HCT116 (cell line): ENCODE measurements around the gene IL21. TPM values are rescaled to one million over a fixed set of nuclear protein-coding genes. Genes with fewer than 3 reads are reported as not detected.

Source experiments
- ATAC-seq: fragments of 200-7000 bp; cut with Tn5 transposase; 2 replicates; pipeline ENCODE4 v1.9.1; 2020; ENCODE audit warnings: mild to moderate bottlenecking, moderate library complexity
- Bru-seq: library from RNA; stranded (reverse); fragments of 400-500 nt; gene quantifications from one replicate; lab custom pipeline; 2021; lab: Mats Ljungman, UMichigan
- BruChase-seq, 2 experiments: library from RNA; stranded (reverse); fragments of 400-500 nt; gene quantifications; one replicate each; lab custom pipeline; 2021; lab: Mats Ljungman, UMichigan
- BruUV-seq: library from RNA; stranded (reverse); fragments of 400-500 nt; replicated peaks from 2 replicates; lab custom pipeline; 2021; lab: Mats Ljungman, UMichigan
- CTCF ChIA-PET: fragments of 300-600 bp; sonication (Branson Sonifier 250); formaldehyde crosslinking; loops from one replicate; lab custom pipeline; 2021; ENCODE audit warnings: antibody characterized with exemption; lab: Charles Lee
- POLR2A ChIA-PET: fragments of 300-600, 350-600 bp; sonication (Branson Sonifier 250); formaldehyde crosslinking; loops from one replicate; lab custom pipeline; 2021; ENCODE audit warnings: antibody characterized with exemption; lab: Charles Lee
- RAD21 ChIA-PET, 2 experiments: fragments of 300-600 bp; sonication (Branson Sonifier 250); formaldehyde crosslinking; loops; one replicate each; lab custom pipeline; 2023; ENCODE audit warnings: low total read pairs in 2 of 2; ENCODE audit not compliant: uncharacterized antibody in 2 of 2, unreplicated experiment in 2 of 2, low non-redundant PET in 1 of 2; lab: Charles Lee
- DNase-seq: peaks from one replicate; pipeline ENCODE4 v3.0.0-alpha.2; 2010; ENCODE audit warnings: low read depth, low spot score
- H2AFZ ChIP-seq: fragments of 200-600 bp; shearing (Covaris generic), sonication (generic); 2 replicates; pipeline ENCODE4 v1.6.1; 2017; ENCODE audit warnings: low read depth, mixed run types, mixed read lengths, antibody characterized with exemption, low read length; ENCODE audit not compliant: poor library complexity, severe bottlenecking
- H3K27ac ChIP-seq: 2 replicates; pipeline ENCODE4 v1.5.1; 2012; ENCODE audit warnings: low read depth, low read length
- H3K27me3 ChIP-seq: fragments of 200-600 bp; sonication (generic); 2 replicates; pipeline ENCODE4 v1.6.1; 2016; ENCODE audit warnings: mixed run types, low read length, mixed read lengths; ENCODE audit not compliant: insufficient read depth
- H3K36me3 ChIP-seq, 2 experiments: fragments of 200-500 bp in 1 of 2; fragments of 200-600 bp in 1 of 2; sonication (Bioruptor generic) in 1 of 2; sonication (generic) in 1 of 2; 2 replicates each; pipeline versions ENCODE4 v1.5.1 to v1.6.1; 2014 to 2016; ENCODE audit warnings: low read length in 2 of 2, inconsistent platforms in 1 of 2, mixed read lengths in 1 of 2, mixed run types in 1 of 2; ENCODE audit not compliant: insufficient read depth in 2 of 2, control insufficient read depth in 1 of 2
- H3K4me1 ChIP-seq, 2 experiments: fragments of 200-600 bp in 1 of 2; sonication (generic) in 1 of 2; 2 replicates each; pipeline versions ENCODE4 v1.5.1 to v1.6.1; 2012 to 2017; ENCODE audit warnings: low read length in 2 of 2, inconsistent platforms in 1 of 2, mild to moderate bottlenecking in 1 of 2, mixed read lengths in 1 of 2, mixed run types in 1 of 2, moderate library complexity in 1 of 2; ENCODE audit not compliant: insufficient read depth in 2 of 2, control insufficient read depth in 1 of 2
- H3K4me2 ChIP-seq: fragments of 200-600 bp; sonication (generic); 2 replicates; pipeline ENCODE4 v1.6.1; 2017; ENCODE audit warnings: mixed run types, low read length, mixed read lengths
- H3K4me3 ChIP-seq, 2 experiments: fragments of 200-600 bp in 1 of 2; sonication (generic) in 1 of 2; replicated peaks in 1 of 2; 2 replicates each; pipeline ENCODE4 v1.5.1; 2011 to 2016; ENCODE audit warnings: low read length in 2 of 2, control low read depth in 1 of 2, low read depth in 1 of 2, mild to moderate bottlenecking in 1 of 2, mixed read lengths in 1 of 2, mixed run types in 1 of 2
- H3K79me2 ChIP-seq: fragments of 200-600 bp; sonication (generic); 2 replicates; pipeline ENCODE4 v1.6.1; 2017; ENCODE audit warnings: mild to moderate bottlenecking, mixed run types, low read length, moderate library complexity, mixed read lengths; ENCODE audit not compliant: insufficient read depth
- H3K9ac ChIP-seq: fragments of 200-600 bp; sonication (generic); 2 replicates; pipeline ENCODE4 v1.6.1; 2016; ENCODE audit warnings: low read length, mixed read lengths
- H3K9me2 ChIP-seq: fragments of 200-600 bp; sonication (generic), shearing (Covaris generic); 2 replicates; pipeline ENCODE4 v1.6.1; 2017; ENCODE audit warnings: mixed run types, mild to moderate bottlenecking, moderate library complexity; ENCODE audit not compliant: insufficient read depth
- H3K9me3 ChIP-seq, 2 experiments: fragments of 200-500 bp in 1 of 2; fragments of 200-600 bp in 1 of 2; sonication (Bioruptor generic) in 1 of 2; sonication (generic) in 1 of 2; 2 replicates each; pipeline ENCODE4 v1.6.1; 2014 to 2017; ENCODE audit warnings: low read length in 2 of 2, mixed read lengths in 2 of 2, inconsistent platforms in 1 of 2, low read depth in 1 of 2, mild to moderate bottlenecking in 1 of 2, mixed run types in 1 of 2, moderate library complexity in 1 of 2; ENCODE audit not compliant: control insufficient read depth in 1 of 2, insufficient read depth in 1 of 2
- H4K20me1 ChIP-seq: fragments of 200-600 bp; sonication (generic), shearing (Covaris generic); 2 replicates; pipeline ENCODE4 v1.6.1; 2017; ENCODE audit warnings: mixed run types, mild to moderate bottlenecking, moderate library complexity; ENCODE audit not compliant: insufficient read depth
- CBX3 ChIP-seq: IDR thresholded peaks from 2 replicates; pipeline ENCODE4 v1.6.1; 2012; ENCODE audit warnings: low read depth
- EGR1 ChIP-seq: IDR thresholded peaks from 2 replicates; pipeline ENCODE4 v1.6.1; 2012; ENCODE audit warnings: low read depth
- EZH2phosphoT487 ChIP-seq: fragments of 200-600 bp; IDR thresholded peaks from 2 replicates; pipeline ENCODE4 v1.6.1; 2018; ENCODE audit warnings: antibody characterized with exemption, borderline replicate concordance
- FOSL1 ChIP-seq: IDR thresholded peaks from 2 replicates; pipeline ENCODE4 v1.6.1; 2012; ENCODE audit warnings: low read depth
- POLR2A ChIP-seq: IDR thresholded peaks from 2 replicates; pipeline ENCODE4 v1.7.0; 2011; ENCODE audit warnings: borderline replicate concordance; ENCODE audit not compliant: insufficient read depth, insufficient read length; ENCODE audit errors: extremely low read depth
- RAD21 ChIP-seq: IDR thresholded peaks from 2 replicates; pipeline ENCODE4 v1.6.1; 2012; ENCODE audit warnings: low read depth, mild to moderate bottlenecking
- SP1 ChIP-seq: IDR thresholded peaks from 2 replicates; pipeline ENCODE4 v1.6.1; 2012; ENCODE audit warnings: low read depth
- SRF ChIP-seq: IDR thresholded peaks from 2 replicates; pipeline ENCODE4 v1.6.1; 2012; ENCODE audit warnings: low read depth
- YY1 ChIP-seq: IDR thresholded peaks from 2 replicates; pipeline ENCODE4 v1.6.1; 2011; ENCODE audit warnings: low read length, low read depth, moderate library complexity, mild to moderate bottlenecking; ENCODE audit not compliant: insufficient replicate concordance; ENCODE audit errors: extremely low read depth
- ZFX ChIP-seq: fragments of 450-650 bp; IDR thresholded peaks from 2 replicates; pipeline ENCODE4 v1.6.1; 2017
- ZNF274 ChIP-seq: fragments of 200-500 bp; sonication (Bioruptor generic); IDR thresholded peaks from 2 replicates; pipeline ENCODE4 v1.6.1; 2014; ENCODE audit warnings: mild to moderate bottlenecking, low read depth, low read length, inconsistent platforms
- intact Hi-C: fragments of 100-400 bp; cut with micrococcal nuclease; formaldehyde crosslinking; loops from 2 replicates; pipeline ENCODE4 v1.10.0; 2022
- long read RNA-seq: library from polyadenylated mRNA; unstranded; transcript quantifications from one replicate; pipeline ENCODE4 v2.0.0, GENCODE V29; 2021; ENCODE audit not compliant: unreplicated experiment
- polyA plus RNA-seq: library from polyadenylated mRNA; unstranded; fragments of >200 nt; gene quantifications from 2 replicates; pipeline ENCODE4 v1.2.1, GENCODE V29; 2012; ENCODE audit warnings: missing spikeins
- total RNA-seq: library from RNA; stranded (reverse); gene quantifications from one replicate; pipeline ENCODE4 v1.2.1, GENCODE V29; 2021; ENCODE audit not compliant: unreplicated experiment
- TF ChIP-seq, protein P1 (sequence below): IDR thresholded peaks from 2 replicates; pipeline ENCODE4 v1.6.1; 2012
- TF ChIP-seq, protein P2 (sequence below): IDR thresholded peaks from 2 replicates; pipeline ENCODE4 v1.6.1; 2012
- TF ChIP-seq, protein P3 (sequence below): IDR thresholded peaks from 2 replicates; pipeline ENCODE4 v1.6.1; 2011; ENCODE audit warnings: mild to moderate bottlenecking, low read length, moderate library complexity; ENCODE audit not compliant: insufficient replicate concordance; ENCODE audit errors: extremely low read depth

IL21 gene
- total RNA-seq (0.12 TPM), Bru-seq, nascent RNA (not detected), BruChase-seq, experiment 1, labeled RNA remaining after a 6-hour chase (not detected), BruChase-seq, experiment 2, labeled RNA remaining after a 2-hour chase (not detected)
- not detected in 2 replicates for polyA plus RNA-seq
- long read RNA-seq, result 0 reads

DNA sequence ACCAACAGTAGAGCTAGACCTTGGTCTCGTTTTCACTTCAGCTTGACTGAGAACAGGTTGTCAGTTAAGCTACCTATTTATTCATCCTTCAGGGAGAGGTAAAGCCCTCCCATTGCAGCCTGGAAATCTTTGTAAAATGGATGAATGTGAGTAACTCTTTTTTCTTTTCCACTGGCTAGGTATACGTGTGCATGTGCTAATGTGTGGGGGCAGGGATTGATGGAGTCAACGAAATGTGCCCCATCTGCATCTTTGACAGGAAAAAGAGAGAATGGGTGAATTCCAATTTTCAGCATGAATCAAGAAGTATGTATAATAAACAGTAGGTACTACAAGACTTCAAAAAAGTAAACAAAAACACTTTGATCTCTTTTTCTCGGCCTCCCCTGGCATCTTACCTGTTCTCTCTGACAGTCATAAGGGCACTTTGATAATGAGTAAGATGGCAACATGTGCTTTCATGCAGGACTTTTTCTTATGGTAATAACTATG lies at the start of gene IL21:
Gene IL21, minus strand, starts transcription at position 51 of the 492 bp plus-strand sequence. CDS start 55 bp downstream, outside the sequence.
- Histone ChIP-seq H3K4me3 (no peak within 1 kb of the TSS), H3K9me2 (no peaks in the 10 kb centered on the region), H3K27ac (no peak within 1 kb of the TSS), H4K20me1 (no peaks in the 10 kb centered on the region), H3K9me3 (no peaks in the 10 kb centered on the region), H3K79me2 (no peaks in the 10 kb centered on the region), H3K36me3 (no peaks in the 10 kb centered on the region), H3K4me1 (no peaks in the 10 kb centered on the region), H3K4me2 (no peak within 1 kb of the TSS), H3K27me3 (no peaks in the 10 kb centered on the region), H3K9ac (no peak within 1 kb of the TSS), H2AFZ (no peak within 1 kb of the TSS)
- ATAC-seq, result no peak
- ChIA-PET RAD21 (no interaction called here), POLR2A (no interaction called here), CTCF (no interaction called here)
- no peak for DNase-seq
- TF ChIP-seq ZFX (no peak), EGR1 (no peak), POLR2A (no peak), SRF (no peak), FOSL1 (no peak), SP1 (no peak), CBX3 (no peak), ZNF274 (no peak), EZH2phosphoT487 (no peak), RAD21 (no peak), YY1 (no peak)
- TF ChIP-seq, protein P1, sequence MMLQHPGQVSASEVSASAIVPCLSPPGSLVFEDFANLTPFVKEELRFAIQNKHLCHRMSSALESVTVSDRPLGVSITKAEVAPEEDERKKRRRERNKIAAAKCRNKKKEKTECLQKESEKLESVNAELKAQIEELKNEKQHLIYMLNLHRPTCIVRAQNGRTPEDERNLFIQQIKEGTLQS, result no peak
- TF ChIP-seq, protein P2, sequence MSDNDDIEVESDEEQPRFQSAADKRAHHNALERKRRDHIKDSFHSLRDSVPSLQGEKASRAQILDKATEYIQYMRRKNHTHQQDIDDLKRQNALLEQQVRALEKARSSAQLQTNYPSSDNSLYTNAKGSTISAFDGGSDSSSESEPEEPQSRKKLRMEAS, result no peak
- TF ChIP-seq, protein P3, sequence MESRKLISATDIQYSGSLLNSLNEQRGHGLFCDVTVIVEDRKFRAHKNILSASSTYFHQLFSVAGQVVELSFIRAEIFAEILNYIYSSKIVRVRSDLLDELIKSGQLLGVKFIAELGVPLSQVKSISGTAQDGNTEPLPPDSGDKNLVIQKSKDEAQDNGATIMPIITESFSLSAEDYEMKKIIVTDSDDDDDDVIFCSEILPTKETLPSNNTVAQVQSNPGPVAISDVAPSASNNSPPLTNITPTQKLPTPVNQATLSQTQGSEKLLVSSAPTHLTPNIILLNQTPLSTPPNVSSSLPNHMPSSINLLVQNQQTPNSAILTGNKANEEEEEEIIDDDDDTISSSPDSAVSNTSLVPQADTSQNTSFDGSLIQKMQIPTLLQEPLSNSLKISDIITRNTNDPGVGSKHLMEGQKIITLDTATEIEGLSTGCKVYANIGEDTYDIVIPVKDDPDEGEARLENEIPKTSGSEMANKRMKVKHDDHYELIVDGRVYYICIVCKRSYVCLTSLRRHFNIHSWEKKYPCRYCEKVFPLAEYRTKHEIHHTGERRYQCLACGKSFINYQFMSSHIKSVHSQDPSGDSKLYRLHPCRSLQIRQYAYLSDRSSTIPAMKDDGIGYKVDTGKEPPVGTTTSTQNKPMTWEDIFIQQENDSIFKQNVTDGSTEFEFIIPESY, result no peak
- intact Hi-C loops, result no loop called here
- BruUV-seq, result no TSS peak
